Measurements from ENCODE around the gene TNFRSF8.
A peak's percentile ranks its signal among the peaks of the same experiment; 100 is the strongest.

The TNFRSF8 gene

DNA sequence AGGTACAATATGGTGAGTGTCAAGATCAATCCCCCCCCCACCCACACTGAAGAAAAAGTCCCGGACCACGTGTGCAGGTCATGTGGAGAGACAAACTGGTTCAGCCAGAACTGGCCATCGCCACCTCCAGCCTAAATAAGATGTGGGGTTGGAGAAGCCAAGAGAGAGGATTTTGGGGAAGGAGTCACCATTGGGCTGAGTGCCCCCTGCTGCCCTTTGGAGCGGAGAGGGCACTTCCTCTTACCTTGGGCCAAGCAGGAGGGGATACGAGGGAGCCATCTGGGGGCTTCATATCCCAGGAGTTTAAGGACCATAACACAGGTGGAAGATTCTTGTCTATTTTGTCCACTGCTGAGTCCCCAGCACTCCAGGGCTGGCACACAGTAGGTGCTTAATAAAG is 101.1 kb downstream of the TNFRSF8 start:
- DNase-seq = no peak
- in situ Hi-C loops (cut with MboI; ENCODE audit: low pct_unique_long_range_greater_than_20kb, low sequenced_read_pairs) = no loop called here

DNA sequence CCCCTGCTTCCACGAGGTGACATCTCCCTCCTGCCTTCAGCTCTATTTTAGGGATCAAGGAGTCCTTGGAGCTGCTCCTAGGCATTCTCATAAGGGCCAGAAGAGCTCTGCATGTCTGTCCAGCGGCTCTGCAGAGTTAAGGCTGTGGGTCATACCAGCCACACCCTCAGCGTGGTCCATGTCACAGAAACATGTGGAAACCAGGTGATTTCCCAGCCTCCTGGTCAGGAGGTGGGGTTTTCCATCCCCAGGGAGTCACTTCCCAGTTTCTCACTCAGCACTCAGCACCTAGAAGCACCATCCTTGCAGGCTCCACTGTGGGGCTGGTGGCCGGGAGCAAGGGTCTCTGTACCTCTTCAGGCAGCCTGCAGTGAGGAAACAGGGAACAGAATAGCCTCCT is 102.2 kb downstream of the TNFRSF8 start:
- DNase-seq = no peak

DNA sequence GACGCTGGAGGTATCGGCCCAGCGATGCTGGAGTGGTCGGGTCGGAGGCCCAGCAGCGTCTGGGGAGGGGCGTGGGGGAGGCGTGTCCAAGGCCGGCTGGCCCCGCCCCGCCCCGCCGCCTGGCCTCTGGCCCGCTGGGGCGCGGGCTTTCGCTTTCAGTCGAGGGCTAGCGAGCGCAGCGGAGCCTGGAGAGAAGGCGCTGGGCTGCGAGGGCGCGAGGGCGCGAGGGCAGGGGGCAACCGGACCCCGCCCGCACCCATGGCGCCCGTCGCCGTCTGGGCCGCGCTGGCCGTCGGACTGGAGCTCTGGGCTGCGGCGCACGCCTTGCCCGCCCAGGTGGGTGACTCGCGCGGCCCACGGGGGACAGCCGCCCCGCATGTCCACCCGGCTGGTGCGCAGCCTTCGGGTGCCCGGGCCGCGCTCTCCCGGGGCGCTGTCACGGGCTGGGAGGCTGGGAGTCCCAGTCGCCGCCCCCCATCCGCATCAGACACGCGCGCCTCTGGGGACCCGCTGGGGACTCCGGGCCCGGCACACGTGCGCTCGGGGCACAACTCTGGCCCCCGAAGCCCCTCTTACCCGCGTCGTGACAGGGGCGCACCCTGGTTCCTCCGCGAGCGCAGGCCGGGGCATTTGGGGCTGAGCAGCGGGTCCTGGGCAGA is 103.9 kb downstream of the TNFRSF8 start, which contains the start of gene TNFRSF1B:
TNFRSF1B (plus strand) TSS at position 158 of the 659 bp plus-strand sequence; CDS start at position 259, 101 bp downstream.
- DNase-seq = peak; percentile 74
- in situ Hi-C loops (cut with MboI; ENCODE audit: low pct_unique_long_range_greater_than_20kb, low sequenced_read_pairs) = no loop called here

More for the DNA sequence above, 102.2 kb downstream of the TNFRSF8 start:
- in situ Hi-C loops (cut with MboI; ENCODE audit: low pct_unique_long_range_greater_than_20kb, low sequenced_read_pairs) = no loop called here

DNA sequence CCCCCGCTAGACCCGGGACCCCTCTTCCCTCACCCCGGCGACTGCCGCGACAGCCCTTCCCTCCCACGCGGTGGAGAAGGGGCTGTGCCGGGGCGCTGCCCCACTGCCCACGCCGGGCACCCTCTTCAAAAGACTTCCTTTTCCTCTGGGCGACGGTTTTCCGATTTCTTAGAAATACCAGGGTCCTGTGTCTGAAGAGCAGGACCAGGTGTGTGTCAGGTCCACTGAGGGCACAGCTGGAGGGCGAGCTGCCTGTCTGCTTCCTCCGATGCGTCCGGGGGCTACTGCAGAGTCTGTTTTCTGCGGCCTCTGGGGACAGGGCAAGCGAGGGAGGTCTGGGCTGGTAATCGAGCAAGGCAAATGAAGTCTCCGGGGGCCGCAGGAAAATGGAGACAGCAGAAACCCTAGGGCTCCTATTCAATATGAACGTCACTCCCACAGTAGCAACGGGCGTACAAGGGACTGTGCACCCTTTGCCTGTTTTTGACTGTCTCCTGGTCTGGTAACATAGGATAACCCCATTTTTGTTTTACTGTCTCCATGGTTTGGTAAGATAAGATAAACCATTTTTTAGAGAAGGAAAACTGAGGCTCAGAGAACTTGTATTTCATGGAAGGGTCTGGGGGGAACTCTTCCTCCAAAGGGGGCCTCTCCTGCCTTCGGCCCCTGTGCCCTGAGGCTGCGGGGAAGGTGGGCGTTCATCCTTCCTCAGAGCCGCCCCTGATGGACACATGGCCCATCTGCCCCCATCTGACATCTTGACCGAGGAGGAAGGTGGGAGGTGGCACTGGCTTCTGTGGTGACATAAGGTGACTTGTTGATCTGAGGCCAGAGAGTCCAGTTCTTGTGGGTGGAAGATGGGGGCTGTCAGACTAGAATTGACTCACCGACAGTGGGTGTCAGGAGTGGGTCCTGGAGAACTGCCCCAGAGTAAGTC is 104.7 kb downstream of the TNFRSF8 start:
- in situ Hi-C loops (cut with MboI; ENCODE audit: low pct_unique_long_range_greater_than_20kb, low sequenced_read_pairs) = no loop called here
- peak; percentile 32 for DNase-seq

DNA sequence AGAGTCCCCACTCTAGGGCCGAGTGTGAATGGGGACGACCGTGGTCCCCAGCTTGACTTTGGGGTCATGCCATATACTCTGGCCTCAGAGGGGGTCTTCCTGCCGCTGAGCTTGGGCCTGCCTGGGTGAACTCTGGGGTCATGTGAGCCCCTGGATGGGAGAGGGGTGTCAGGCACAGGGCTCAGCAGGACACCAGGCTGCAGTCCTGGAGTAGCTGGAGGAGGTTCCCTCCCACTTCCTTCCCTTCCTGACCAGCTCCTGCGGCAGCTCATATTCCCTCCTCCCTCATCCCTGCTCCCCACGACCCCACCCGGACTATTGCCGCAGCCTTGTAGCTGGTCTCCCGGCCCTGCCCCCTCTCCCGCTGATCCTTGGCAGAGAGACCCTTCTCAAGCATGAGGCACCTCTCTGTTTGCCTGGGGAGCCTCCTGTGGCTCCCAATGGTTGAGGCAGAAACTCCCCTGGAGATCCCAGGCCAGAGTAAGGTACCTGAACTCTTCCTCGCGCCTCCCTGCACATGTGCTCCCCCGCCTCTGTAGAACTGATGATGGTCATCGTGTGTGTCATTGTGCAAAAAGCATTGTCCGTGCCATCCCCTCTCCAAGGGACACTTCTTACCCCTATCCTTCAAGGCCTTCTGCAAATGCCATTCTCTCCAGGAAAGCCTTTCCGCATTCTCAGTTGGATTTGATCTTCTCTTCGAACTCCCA is 105.5 kb downstream of the TNFRSF8 start:
- DNase-seq = peak; percentile 33
- in situ Hi-C loops (cut with MboI; ENCODE audit: low pct_unique_long_range_greater_than_20kb, low sequenced_read_pairs) = no loop called here

DNA sequence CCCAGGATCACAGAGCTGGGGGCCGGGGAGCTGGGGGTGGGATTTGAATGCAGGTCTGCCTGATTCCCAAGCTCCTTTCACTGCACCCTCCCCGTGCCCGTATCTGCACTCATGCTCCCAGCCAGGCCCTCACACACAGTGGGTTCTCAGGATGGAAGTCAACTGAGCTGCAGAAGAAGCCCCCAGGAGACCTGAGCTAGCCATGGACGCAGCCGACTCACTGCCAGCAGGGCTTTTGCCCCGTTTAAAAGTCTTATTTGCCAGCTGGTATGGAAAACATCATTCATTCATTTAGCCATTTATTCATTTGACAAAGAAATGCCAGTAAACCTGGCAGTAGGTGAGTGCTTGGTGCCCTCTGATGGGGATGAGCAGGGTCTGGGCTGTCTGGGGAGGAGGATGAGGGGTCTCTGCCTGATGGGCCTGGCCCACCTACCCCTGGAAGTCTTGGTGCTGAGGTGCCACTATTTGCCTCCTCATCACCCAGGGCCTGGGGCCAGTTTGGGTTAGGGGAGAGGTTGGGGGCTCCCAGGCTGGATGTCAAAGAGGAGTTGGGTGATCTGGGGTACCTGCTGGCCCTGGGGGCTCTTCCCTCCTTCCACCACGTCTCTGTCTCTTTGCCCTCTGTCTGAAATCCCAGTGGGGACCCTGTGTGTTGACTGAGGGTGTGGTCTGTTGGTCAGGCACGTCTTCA is 106.5 kb downstream of the TNFRSF8 start:
- in situ Hi-C loops (cut with MboI; ENCODE audit: low pct_unique_long_range_greater_than_20kb, low sequenced_read_pairs) = no loop called here

DNA sequence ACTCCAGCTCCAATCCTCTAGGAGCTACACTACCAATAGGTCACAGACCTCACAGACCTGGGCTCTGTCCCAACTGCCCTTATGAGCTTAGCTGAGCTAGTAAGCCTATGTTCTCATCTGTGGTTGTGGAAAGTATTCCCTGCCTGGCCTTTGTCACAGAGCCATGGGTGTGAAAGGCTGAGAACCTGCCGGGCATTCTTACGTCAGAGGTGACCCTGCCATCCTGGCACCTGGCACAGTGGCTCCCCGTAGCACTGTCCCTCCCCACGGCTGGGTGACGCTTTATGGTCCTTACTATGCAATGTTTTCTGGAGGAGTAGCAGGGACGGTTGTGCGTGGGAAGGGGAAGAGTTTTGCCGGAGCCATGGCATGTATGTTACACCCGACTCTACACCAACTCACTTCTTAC is 107.2 kb downstream of the TNFRSF8 start:
- DNase-seq = no peak
- in situ Hi-C loops (cut with MboI; ENCODE audit: low pct_unique_long_range_greater_than_20kb, low sequenced_read_pairs) = no loop called here

More for the DNA sequence above, 106.5 kb downstream of the TNFRSF8 start:
- no peak for DNase-seq

DNA sequence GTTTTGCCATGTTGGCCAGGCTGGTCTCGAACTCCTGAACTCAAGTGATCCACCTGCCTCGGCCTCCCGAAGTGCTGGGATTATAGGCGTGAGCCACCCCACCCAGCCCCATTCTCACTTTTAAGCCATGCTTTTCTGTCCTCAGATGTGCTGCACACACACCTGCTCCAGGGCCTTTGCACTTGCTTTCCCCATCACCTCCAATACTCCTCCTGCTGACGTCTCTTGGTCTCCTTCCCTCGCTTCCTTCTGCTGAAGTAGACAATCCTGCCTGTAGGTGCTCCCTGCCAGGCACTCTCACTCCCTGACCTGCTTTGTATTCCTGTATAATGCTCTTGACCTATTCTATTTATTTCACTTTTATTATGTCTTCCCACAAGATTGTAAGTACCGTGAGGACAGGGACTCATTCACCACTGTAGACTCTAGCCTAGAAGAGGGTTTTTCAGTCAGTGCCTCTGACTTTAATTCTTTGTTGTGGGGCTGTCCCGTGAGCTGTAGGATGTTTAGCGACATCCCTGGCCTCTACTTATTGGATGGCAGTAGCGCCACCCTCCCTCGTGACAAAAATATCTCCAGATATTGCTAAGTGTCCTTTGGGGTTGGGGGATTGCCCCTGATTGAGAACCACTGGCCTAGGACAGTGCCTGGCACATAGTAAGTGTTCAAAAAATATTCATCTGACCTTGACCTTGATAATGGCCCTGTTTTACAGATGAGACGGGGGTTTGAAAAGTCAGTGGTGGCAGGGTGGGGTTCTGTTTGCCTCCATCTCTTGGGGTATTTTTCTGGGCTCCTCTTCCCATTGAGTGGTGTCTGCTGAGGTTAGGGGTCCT is 108.3 kb downstream of the TNFRSF8 start:
- no peak for DNase-seq
- in situ Hi-C loops (cut with MboI; ENCODE audit: low pct_unique_long_range_greater_than_20kb, low sequenced_read_pairs) = no loop called here

DNA sequence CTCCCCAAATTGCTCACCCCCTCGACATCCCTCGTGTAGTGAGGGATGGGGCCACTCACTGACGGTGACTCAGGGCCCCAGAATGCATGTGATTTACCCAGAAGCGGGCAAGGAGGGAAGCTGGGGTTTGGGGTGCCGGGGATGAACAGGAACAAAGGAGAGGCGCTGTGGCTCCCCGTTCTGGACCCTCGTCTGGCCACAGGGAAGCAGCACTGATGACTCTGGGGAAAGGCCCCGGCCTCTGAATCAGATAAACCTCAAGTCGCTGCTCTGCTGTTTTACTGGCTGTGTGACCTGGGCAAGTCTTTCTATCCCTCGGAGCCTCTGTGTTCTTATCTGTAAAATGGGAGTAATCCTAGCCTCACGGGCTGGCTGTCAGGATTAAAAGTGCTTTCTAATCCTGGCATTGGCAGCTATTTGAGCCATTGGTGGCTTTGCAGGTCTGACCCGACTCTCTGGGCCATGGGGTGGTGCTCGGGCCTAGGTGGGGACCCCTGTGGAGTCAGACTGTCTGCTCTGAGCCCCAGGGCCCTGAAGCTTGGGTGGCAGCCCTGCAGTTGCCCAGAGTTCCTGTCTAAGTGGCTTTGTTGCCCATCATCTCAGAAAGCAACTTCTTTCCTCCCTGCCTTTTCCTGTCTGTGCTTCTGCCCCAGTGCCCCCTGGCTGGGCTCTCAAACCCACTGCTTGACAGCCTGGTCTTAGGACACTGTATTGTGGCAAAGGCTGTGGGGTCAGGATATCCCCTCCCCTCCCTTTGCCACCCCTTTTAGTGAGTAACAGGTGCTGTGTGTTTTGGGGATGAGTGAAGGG is 109.1 kb downstream of the TNFRSF8 start:
- DNase-seq = no peak
- in situ Hi-C loops (cut with MboI; ENCODE audit: low pct_unique_long_range_greater_than_20kb, low sequenced_read_pairs) = no loop called here

DNA sequence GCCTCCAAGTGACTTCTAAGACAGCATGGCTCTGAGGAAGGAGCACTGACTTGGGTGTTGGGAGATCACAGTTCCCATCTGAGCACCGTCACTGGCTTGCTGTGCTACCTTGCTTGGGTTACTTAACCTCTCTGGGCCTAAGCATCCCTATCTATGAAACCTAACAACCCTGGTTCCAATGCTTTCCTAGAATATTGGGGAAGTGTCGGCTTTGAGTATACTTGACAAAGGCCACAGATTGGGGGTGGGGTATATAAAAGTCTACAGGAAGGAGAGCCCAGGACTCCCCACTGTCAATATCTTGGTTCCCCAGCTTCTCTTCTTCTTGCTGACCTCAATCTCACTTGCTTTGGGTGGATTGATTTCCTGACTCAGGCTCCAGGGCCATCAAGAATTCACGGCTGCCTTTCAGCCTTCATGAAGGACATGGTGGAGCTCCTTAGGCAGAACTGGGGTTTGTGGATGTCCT is 110.0 kb downstream of the TNFRSF8 start:
- no peak for DNase-seq
- in situ Hi-C loops (cut with MboI; ENCODE audit: low pct_unique_long_range_greater_than_20kb, low sequenced_read_pairs) = no loop called here

DNA sequence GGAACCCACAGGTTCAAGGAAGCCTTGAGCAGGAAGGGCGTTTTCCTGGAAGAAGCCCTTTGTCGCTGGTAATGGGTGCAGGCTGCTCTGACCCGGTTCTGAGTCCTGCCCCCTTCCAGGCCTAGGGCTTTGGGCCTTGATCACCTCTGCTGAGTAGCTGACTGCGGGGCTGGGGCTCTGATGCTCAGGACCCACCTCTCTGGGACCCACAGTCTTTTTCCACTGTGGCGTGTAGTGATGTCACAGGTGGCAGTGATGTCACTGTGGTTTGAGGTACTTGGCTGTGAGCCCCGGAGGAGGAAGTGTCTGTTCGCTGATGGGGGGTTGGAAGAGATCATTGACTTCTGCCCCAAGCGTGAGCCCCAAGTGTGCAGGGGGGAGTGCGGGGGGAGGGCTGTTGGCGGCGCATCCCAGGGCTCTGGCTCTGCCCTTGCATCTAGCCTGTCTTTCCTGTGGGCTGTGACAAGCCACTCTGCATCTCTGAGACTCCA is 110.6 kb downstream of the TNFRSF8 start:
- peak; percentile 85 for DNase-seq
- in situ Hi-C loops (cut with MboI; ENCODE audit: low pct_unique_long_range_greater_than_20kb, low sequenced_read_pairs) = no loop called here

DNA sequence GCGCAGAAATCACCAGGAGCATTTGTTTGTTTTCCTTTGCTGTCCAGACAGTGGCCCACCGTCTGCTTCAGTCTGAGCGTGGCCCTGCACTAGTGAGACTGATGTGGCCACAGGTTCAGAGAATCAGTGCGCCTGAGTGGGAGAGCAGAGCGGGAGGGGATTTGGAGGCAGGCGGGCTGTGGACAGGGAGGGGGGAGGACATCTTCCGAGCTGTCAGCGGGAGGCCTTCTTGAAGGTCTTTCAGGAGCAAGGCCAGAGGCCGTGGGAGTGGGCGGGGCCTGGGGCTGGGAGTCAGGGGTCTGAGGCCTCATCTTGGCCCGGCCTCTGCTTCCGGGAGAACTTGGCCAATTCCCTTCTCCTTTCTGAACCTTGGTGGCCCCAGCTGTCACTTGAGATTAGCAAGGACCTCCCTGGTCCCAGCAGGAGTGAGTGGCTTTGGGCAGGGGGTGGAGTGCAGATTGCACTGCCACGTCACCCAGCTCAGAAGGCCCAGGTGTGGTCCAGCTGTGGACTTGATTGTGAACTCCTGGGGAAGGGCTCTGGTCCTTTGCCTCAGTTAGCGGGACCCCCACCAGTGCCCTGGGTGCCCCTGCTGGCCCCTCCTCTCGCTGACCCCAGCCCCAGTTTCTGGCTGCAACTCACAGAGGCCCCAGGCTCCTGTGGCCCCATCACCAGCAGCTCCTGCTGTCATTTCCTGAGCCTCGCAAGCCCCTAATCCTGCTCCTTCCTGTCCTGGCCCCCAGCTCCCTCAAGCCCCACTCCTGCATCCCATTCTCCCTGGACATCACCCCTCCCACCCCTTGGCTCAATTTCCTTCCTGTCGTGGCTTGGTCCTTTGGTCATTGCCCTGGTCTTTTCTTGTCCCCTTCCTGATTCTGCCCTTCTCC is 112.1 kb downstream of the TNFRSF8 start:
- in situ Hi-C loops (cut with MboI; ENCODE audit: low pct_unique_long_range_greater_than_20kb, low sequenced_read_pairs) = no loop called here
- peak; percentile 21 for DNase-seq

DNA sequence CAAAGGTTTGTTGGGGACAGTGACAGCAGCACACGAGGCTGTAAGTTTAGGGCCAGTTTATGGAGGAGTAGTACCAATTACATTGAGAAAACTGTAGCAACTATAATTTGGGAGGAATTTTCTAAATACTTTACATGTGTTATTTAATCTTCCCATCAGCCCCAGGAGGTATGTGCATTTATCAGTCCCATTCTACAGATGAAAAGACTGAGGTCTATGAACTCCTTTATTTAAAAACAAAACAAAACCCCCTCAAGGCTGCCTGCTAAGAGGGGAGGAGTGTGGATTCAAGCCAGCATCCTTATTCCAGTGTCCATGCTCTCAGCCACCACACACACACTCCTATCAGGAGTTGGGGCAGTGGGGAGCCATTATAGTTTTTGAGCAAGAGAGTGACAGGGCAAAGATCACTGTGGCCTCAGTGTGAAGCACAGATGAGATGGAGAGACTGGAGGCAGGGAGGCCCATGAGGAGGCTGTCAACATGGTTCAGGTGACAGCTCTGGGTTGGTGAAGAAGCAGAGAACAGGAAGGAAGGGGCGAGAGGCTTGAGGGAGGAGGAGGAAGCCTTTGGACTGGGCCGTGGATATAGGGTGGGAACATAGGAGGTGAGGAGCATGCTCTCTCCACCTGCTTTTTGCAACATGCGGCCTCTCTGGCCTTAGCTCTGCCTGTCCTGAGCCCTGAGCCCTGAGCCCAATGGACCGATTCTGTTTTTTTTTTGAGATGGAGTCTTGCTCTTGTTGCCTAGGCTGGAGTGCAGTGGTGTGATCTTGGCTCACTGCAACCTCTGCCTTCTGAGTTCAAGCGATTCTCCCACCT is 113.4 kb downstream of the TNFRSF8 start:
- DNase-seq = no peak
- in situ Hi-C loops (cut with MboI; ENCODE audit: low pct_unique_long_range_greater_than_20kb, low sequenced_read_pairs) = no loop called here

DNA sequence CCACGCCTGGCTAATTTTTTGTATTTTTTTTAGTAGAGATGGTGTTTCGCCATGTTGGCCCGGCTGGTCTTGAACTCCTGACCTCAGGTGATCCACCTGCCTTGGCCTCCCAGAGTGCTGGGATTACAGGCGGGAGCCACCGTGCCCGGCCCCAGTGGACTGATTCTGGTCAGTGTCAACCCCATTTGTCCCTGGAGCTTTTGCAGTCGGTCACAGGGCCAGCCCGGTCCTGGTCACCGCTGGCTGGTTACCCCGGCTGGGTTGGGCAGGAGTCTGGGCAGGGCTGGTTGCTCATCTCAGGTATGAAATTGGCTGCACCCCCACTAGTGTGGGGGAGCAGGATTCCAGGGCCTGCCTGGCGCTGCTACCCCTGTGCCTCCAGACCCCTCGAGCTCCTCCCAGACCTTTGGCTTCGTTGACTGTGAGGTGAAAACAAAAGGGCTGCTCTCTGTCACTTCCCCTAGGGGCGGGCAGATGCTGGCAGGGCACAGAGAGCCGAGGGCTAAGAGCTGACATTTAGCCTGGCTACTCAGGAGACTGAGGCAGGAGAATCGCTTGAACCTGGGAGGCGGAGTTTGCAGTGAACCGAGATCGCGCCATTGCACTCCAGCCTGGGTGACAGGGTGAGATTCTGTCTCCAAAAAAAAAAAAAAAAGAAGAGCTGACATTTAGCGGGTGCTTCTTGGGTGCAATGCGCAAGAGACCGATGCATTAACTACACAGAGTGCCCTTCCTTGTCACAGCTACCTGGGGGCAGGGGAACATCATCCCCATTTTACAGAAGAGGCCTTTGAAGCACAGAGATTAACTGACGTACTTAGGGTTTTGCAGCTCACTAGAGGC is 114.3 kb downstream of the TNFRSF8 start:
- in situ Hi-C loops (cut with MboI; ENCODE audit: low pct_unique_long_range_greater_than_20kb, low sequenced_read_pairs) = no loop called here
- DNase-seq = no peak

DNA sequence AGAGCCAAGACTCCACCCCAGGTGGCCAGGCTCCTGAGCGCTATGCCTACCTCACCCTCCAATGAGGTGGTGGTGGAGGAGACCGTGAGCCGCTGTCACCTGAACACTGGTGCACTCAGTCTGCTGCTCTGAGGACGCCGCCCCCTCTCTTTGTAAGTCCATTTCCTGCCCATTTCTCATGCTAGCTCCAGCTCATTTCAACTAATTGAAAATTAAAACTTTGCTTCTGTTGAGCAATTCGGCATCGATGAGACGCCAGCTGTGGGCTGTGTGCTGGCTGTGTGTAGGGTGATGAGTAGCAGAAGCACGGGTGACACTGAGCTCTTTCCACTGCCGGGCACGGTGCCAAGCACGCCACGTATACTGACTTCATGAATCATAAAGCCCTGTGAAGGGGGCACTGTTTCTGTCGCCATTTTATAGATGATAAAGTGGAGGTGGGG is 114.9 kb downstream of the TNFRSF8 start:
- in situ Hi-C loops (cut with MboI; ENCODE audit: low pct_unique_long_range_greater_than_20kb, low sequenced_read_pairs) = no loop called here
- no peak for DNase-seq

All from KBM-7 (cell line).